HepG2 (cell line): ENCODE measurements around the gene LIMK2. TPM values are rescaled to one million over a fixed set of nuclear protein-coding genes. Genes with fewer than 3 reads are reported as not detected.

Experiments
- BORCS8-MEF2B ChIP-seq: sonication (generic); formaldehyde crosslinking; IDR thresholded peaks from 2 replicates; pipeline ENCODE4 v1.8.0; 2022; ENCODE audit warnings: mild to moderate bottlenecking, missing genetic modification reagents
- CHCHD3 ChIP-seq: sonication (generic); formaldehyde crosslinking; IDR thresholded peaks from 2 replicates; pipeline ENCODE4 v1.8.0; 2022; ENCODE audit warnings: mild to moderate bottlenecking, missing genetic modification reagents, moderate library complexity
- FOXA3 ChIP-seq: IDR thresholded peaks from 2 replicates; pipeline ENCODE4 v1.6.1; 2016; ENCODE audit warnings: missing genetic modification reagents, missing compliant biosample characterization
- GZF1 ChIP-seq: sonication (generic); formaldehyde crosslinking; IDR thresholded peaks from 2 replicates; pipeline ENCODE4 v1.5.1; 2020; ENCODE audit warnings: mild to moderate bottlenecking, missing genetic modification reagents
- JUN ChIP-seq: sonication (generic); formaldehyde crosslinking; IDR thresholded peaks from 2 replicates; pipeline ENCODE4 v1.4.0; 2020; ENCODE audit warnings: mild to moderate bottlenecking, missing genetic modification reagents
- MLX ChIP-seq: IDR thresholded peaks from 2 replicates; pipeline ENCODE4 v1.6.1; 2016
- MZF1 ChIP-seq: sonication (generic); formaldehyde crosslinking; IDR thresholded peaks from 2 replicates; pipeline ENCODE4 v1.8.1; 2023; ENCODE audit warnings: mild to moderate bottlenecking, missing genetic modification reagents, borderline replicate concordance
- PAXIP1 ChIP-seq: sonication (generic); formaldehyde crosslinking; conservative IDR thresholded peaks from 2 replicates; pipeline ENCODE4 v1.4.0; 2020; ENCODE audit warnings: mild to moderate bottlenecking, missing genetic modification reagents, moderate library complexity
- POLR2AphosphoS5 ChIP-seq: IDR thresholded peaks from 2 replicates; pipeline ENCODE4 v1.6.1; 2012; ENCODE audit warnings: low read depth, low read length
- RBAK ChIP-seq: sonication (generic); formaldehyde crosslinking; IDR thresholded peaks from 2 replicates; pipeline ENCODE4 v1.5.1; 2020; ENCODE audit warnings: mild to moderate bottlenecking, missing genetic modification reagents
- TBL1XR1 ChIP-seq: fragments of 150-350 bp; IDR thresholded peaks from 2 replicates; pipeline ENCODE4 v1.6.1; 2014; ENCODE audit warnings: borderline replicate concordance, low read length; ENCODE audit not compliant: partially characterized antibody
- THAP8 ChIP-seq: sonication (generic); formaldehyde crosslinking; IDR thresholded peaks from 2 replicates; pipeline ENCODE4 v1.5.1; 2020; ENCODE audit warnings: missing genetic modification reagents, mild to moderate bottlenecking, borderline replicate concordance
- ZHX1 ChIP-seq: sonication (generic); formaldehyde crosslinking; IDR thresholded peaks from 2 replicates; pipeline ENCODE4 v1.8.1; 2022; ENCODE audit warnings: low read depth, mild to moderate bottlenecking, missing genetic modification reagents
- ZNF234 ChIP-seq: sonication (generic); formaldehyde crosslinking; conservative IDR thresholded peaks from 2 replicates; pipeline ENCODE4 v1.5.1; 2020; ENCODE audit warnings: mild to moderate bottlenecking, missing genetic modification reagents
- ZNF281 ChIP-seq: sonication (generic); formaldehyde crosslinking; IDR thresholded peaks from 2 replicates; pipeline ENCODE4 v1.4.0; 2020; ENCODE audit warnings: missing genetic modification reagents, borderline replicate concordance
- ZNF292 ChIP-seq: sonication (generic); formaldehyde crosslinking; IDR thresholded peaks from 2 replicates; pipeline ENCODE4 v1.8.1; 2022; ENCODE audit warnings: mild to moderate bottlenecking, low read depth, missing genetic modification reagents, borderline replicate concordance
- ZNF660 ChIP-seq: sonication (generic); formaldehyde crosslinking; IDR thresholded peaks from 2 replicates; pipeline ENCODE4 v1.5.1; 2020; ENCODE audit warnings: mild to moderate bottlenecking, low read depth, missing genetic modification reagents, borderline replicate concordance
- ZNF775 ChIP-seq: sonication (generic); formaldehyde crosslinking; IDR thresholded peaks from 2 replicates; pipeline ENCODE4 v1.4.0; 2020; ENCODE audit warnings: missing genetic modification reagents, mild to moderate bottlenecking, moderate library complexity, borderline replicate concordance
- ZNF879 ChIP-seq: sonication (generic); formaldehyde crosslinking; IDR thresholded peaks from 2 replicates; pipeline ENCODE4 v1.8.1; 2023; ENCODE audit warnings: missing genetic modification reagents
- ZZZ3 ChIP-seq: sonication (generic); formaldehyde crosslinking; IDR thresholded peaks from 2 replicates; pipeline ENCODE4 v1.4.0; 2020; ENCODE audit warnings: missing genetic modification reagents, mild to moderate bottlenecking, borderline replicate concordance
- polyA plus RNA-seq, 8 experiments: library from polyadenylated mRNA; depleted of rRNA in 3 of 8; stranded (reverse) in 7 of 8; unstranded in 1 of 8; fragments of >200 nt; fragmentation: Illumina TruSeq in 4 of 8; extraction: Trizol in 4 of 8; gene quantifications; 2 replicates each; pipeline versions ENCODE4 v1.2.1 to v1.2.3, GENCODE V29; 2011 to 2016; ENCODE audit warnings: low read depth in 4 of 8, missing spikeins in 1 of 8, mixed read lengths in 1 of 8; ENCODE audit not compliant: insufficient read depth in 1 of 8
- total RNA-seq, 5 experiments: library from RNA; depleted of rRNA; stranded (reverse); fragments of >200 nt; fragmentation: Illumina TruSeq; extraction: Trizol; gene quantifications; 2 replicates each; pipeline ENCODE4 v1.2.3, GENCODE V29; 2016; ENCODE audit warnings: low read depth in 1 of 5

Gene LIMK2
- total and polyA plus RNA-seq, 2 of the 13 experiments (the other 11 are each of a cell fraction or from before 2014, with no cell fraction given): 20.9 to 29.8 TPM

- TF ChIP-seq MLX (CRISPR knock-in tag) (no peak), ZNF660 (no peak), CHCHD3 (CRISPR knock-in tag) (no peak), POLR2AphosphoS5 (no peak), GZF1 (no peak), RBAK (CRISPR knock-in tag) (peak; percentile 73; the same call in 1 of the 2 replicates), JUN (CRISPR knock-in tag) (no peak), PAXIP1 (peak; percentile 65), ZZZ3 (CRISPR knock-in tag) (no peak), BORCS8-MEF2B (no peak), ZNF879 (no peak), THAP8 (CRISPR knock-in tag) (no peak), ZNF292 (CRISPR knock-in tag) (peak; percentile 37; the same call in 1 of the 2 replicates), ZNF234 (CRISPR knock-in tag) (no peak), ZNF281 (no peak), FOXA3 (CRISPR knock-in tag) (no peak), ZHX1 (CRISPR knock-in tag) (no peak), ZNF775 (CRISPR knock-in tag) (no peak), TBL1XR1 (no peak), MZF1 (no peak)
These were observed 88.8 kb downstream of the LIMK2 start (continued) for GRCh38 chr22:31300896-31301295.
